Germinal center (tissue), 1 donor: ENCODE measurements around the gene CDRT4.

ENCODE experiments used
- DNase-seq: peaks from one replicate; pipeline ENCODE4 v3.0.0; 2012; ENCODE audit warnings: mixed read lengths, low spot score

Gene CDRT4

GRCh38 chr17:15492791-15493692 lies 25.6 kb upstream of the CDRT4 start:
- no peak for DNase-seq

GRCh38 chr17:15492186-15492585 lies 24.8 kb upstream of the CDRT4 start:
- no peak for DNase-seq

GRCh38 chr17:15490634-15491261 lies 23.3 kb upstream of the CDRT4 start:
- no peak for DNase-seq

GRCh38 chr17:15488557-15488956 lies 21.1 kb upstream of the CDRT4 start:
- no peak for DNase-seq

- no peak for DNase-seq
Observed at GRCh38 chr17:15485045-15485444, 17.6 kb upstream of the CDRT4 start.

- no peak for DNase-seq
Observed at GRCh38 chr17:15483431-15483830, 16.0 kb upstream of the CDRT4 start.

GRCh38 chr17:15482476-15482875 lies 15.1 kb upstream of the CDRT4 start:
- no peak for DNase-seq

- DNase-seq = no peak
Observed at GRCh38 chr17:15481481-15481880, 14.1 kb upstream of the CDRT4 start.

GRCh38 chr17:15480204-15480603 lies 12.8 kb upstream of the CDRT4 start:
- DNase-seq = no peak

- no peak for DNase-seq
Observed at GRCh38 chr17:15479703-15480102, 12.3 kb upstream of the CDRT4 start.

GRCh38 chr17:15478845-15479244 lies 11.4 kb upstream of the CDRT4 start:
- DNase-seq = no peak

GRCh38 chr17:15475631-15476354 lies 8.4 kb upstream of the CDRT4 start:
- DNase-seq = no peak

GRCh38 chr17:15472891-15473290 lies 5.5 kb upstream of the CDRT4 start:
- DNase-seq = no peak

GRCh38 chr17:15470536-15470935 lies 3.1 kb upstream of the CDRT4 start:
- DNase-seq = no peak

- no peak for DNase-seq
Observed at GRCh38 chr17:15469260-15469659, 1.8 kb upstream of the CDRT4 start.

- no peak for DNase-seq
Observed at GRCh38 chr17:15468126-15468525, 705 bp upstream of the CDRT4 start.

GRCh38 chr17:15466131-15466530 lies 1.3 kb downstream of the CDRT4 start:
- no peak for DNase-seq

- no peak for DNase-seq
Observed at GRCh38 chr17:15465045-15465701, 2.2 kb downstream of the CDRT4 start.

GRCh38 chr17:15464231-15464985 lies 3.0 kb downstream of the CDRT4 start:
- no peak for DNase-seq

GRCh38 chr17:15462976-15463772 lies 4.2 kb downstream of the CDRT4 start:
- DNase-seq = no peak

- DNase-seq = no peak
Observed at GRCh38 chr17:15457723-15458094, 9.7 kb downstream of the CDRT4 start.
